A549 (cell line): ENCODE results near the gene SIGMAR1.

Source experiments
- BHLHE40 ChIP-seq: IDR thresholded peaks from 2 replicates; pipeline ENCODE4 v1.6.1; 2012; ENCODE audit warnings: low read depth, low read length, inconsistent platforms
- CEBPB ChIP-seq, 2 experiments: fragments of >200 bp in 1 of 2; sonication (Bioruptor Twin) in 1 of 2; formaldehyde crosslinking in 1 of 2; IDR thresholded peaks; 2 replicates each; pipeline ENCODE4 v1.6.1; 2012 to 2016
- FOSL2 ChIP-seq, 2 experiments: fragments of 450-650 bp in 1 of 2; fragments of >200 bp in 1 of 2; sonication (Bioruptor Twin) in 1 of 2; formaldehyde crosslinking; IDR thresholded peaks; 2 replicates each; pipeline versions ENCODE4 v1.5.0 to v1.6.1; 2016 to 2020; ENCODE audit warnings: mild to moderate bottlenecking in 1 of 2, moderate library complexity in 1 of 2
- MAZ ChIP-seq: fragments of 150-350 bp; IDR thresholded peaks from 2 replicates; pipeline ENCODE4 v1.6.1; 2014; ENCODE audit warnings: antibody characterized with exemption, low read depth, low read length, borderline replicate concordance
- POLR2A ChIP-seq: IDR thresholded peaks from 2 replicates; pipeline ENCODE4 v1.6.1; 2012; ENCODE audit warnings: mild to moderate bottlenecking, low read length
- TF ChIP-seq, protein P1 (sequence below): fragments of >200 bp; sonication (Bioruptor Twin); formaldehyde crosslinking; IDR thresholded peaks from 3 replicates; pipeline ENCODE4 v1.5.1; 2016
- TF ChIP-seq, protein P2 (sequence below): fragments of 250-450 bp; sonication (Bioruptor Pico); IDR thresholded peaks from 2 replicates; pipeline ENCODE4 v1.5.0; 2021; ENCODE audit warnings: mild to moderate bottlenecking, moderate library complexity, borderline replicate concordance

DNA sequence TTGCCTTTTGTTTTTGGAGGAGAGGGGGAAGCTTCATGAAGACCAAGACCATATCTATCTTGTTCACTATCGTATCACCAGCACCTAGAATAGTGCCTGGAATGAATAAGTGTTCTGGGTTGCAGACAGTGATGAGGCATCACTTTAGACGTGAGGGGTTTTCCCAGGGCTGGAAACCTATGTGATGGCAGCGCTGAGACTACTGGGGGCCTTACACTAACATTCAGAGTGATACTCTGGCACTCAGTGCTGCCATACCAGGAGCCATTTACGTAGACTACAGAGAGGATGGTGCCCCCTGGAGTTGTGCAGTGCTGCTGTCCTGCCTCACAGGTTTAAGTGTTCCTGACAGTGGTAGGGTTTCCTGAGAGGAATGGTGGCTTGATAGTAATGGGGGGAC, 46.6 kb upstream of the SIGMAR1 start:
- TF ChIP-seq, protein P1, sequence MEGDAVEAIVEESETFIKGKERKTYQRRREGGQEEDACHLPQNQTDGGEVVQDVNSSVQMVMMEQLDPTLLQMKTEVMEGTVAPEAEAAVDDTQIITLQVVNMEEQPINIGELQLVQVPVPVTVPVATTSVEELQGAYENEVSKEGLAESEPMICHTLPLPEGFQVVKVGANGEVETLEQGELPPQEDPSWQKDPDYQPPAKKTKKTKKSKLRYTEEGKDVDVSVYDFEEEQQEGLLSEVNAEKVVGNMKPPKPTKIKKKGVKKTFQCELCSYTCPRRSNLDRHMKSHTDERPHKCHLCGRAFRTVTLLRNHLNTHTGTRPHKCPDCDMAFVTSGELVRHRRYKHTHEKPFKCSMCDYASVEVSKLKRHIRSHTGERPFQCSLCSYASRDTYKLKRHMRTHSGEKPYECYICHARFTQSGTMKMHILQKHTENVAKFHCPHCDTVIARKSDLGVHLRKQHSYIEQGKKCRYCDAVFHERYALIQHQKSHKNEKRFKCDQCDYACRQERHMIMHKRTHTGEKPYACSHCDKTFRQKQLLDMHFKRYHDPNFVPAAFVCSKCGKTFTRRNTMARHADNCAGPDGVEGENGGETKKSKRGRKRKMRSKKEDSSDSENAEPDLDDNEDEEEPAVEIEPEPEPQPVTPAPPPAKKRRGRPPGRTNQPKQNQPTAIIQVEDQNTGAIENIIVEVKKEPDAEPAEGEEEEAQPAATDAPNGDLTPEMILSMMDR, result no peak
- TF ChIP-seq FOSL2 (IDR thresholded peaks at IDR 0.05) (no peak), FOSL2 (CRISPR knock-in tag; IDR thresholded peaks at IDR 0.05) (no peak), CEBPB (IDR thresholded peaks at IDR 0.05) (no peak), POLR2A (no peak), MAZ (no peak), BHLHE40 (no peak)
- TF ChIP-seq, protein P2, sequence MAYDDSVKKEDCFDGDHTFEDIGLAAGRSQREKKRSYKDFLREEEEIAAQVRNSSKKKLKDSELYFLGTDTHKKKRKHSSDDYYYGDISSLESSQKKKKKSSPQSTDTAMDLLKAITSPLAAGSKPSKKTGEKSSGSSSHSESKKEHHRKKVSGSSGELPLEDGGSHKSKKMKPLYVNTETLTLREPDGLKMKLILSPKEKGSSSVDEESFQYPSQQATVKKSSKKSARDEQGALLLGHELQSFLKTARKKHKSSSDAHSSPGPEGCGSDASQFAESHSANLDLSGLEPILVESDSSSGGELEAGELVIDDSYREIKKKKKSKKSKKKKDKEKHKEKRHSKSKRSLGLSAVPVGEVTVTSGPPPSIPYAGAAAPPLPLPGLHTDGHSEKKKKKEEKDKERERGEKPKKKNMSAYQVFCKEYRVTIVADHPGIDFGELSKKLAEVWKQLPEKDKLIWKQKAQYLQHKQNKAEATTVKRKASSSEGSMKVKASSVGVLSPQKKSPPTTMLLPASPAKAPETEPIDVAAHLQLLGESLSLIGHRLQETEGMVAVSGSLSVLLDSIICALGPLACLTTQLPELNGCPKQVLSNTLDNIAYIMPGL (CRISPR knock-in tag), result no peak
